GM12892 (cell line): ENCODE results near the gene KRTAP16-1. TPM values are rescaled to one million over a fixed set of nuclear protein-coding genes. Genes with fewer than 3 reads are reported as not detected.
"Not testable (repeated sequence)": the region's sequence is repeated elsewhere in the genome, so short reads cannot be mapped to it uniquely, and the experiment has no call there.

Source experiments
- DNase-seq: peaks from one replicate; pipeline ENCODE4 v3.0.0; 2011; ENCODE audit not compliant: insufficient read length
- FAIRE-seq: peaks from 2 replicates; lab custom pipeline; 2011; peaks lifted over from hg19 to GRCh38; lab: Jason Lieb, UNC
- POLR2A ChIP-seq: IDR thresholded peaks from 2 replicates; pipeline ENCODE4 v1.6.1; 2011; ENCODE audit warnings: low read depth, low read length, control low read depth
- POLR2AphosphoS5 ChIP-seq: IDR thresholded peaks from 2 replicates; pipeline ENCODE4 v1.6.1; 2011; ENCODE audit warnings: low read depth, low read length, control low read depth
- TAF1 ChIP-seq: IDR thresholded peaks from 2 replicates; pipeline ENCODE4 v1.6.1; 2011; ENCODE audit warnings: low read depth, mild to moderate bottlenecking, control low read depth, low read length, borderline replicate concordance
- polyA plus RNA-seq: library from polyadenylated mRNA; unstranded; fragments of >200 nt; gene quantifications from one replicate; pipeline ENCODE4 v1.2.1, GENCODE V29; 2012; ENCODE audit warnings: missing spikeins, inconsistent platforms; ENCODE audit not compliant: missing spikeins

KRTAP16-1 gene
- not detected for polyA plus RNA-seq

- no peak for FAIRE-seq
- no peak for DNase-seq
- no peak for TF ChIP-seq POLR2AphosphoS5
- TF ChIP-seq TAF1: no peak
- TF ChIP-seq POLR2A: no peak
These were observed at the start of gene KRTAP16-1 for GRCh38 chr17:41308918-41309359. Gene KRTAP16-1 (minus strand): TSS chr17:41309309. CDS start chr17:41309253, 56 bp downstream.

GRCh38 chr17:41354536-41354935 lies 45.4 kb upstream of the KRTAP16-1 start:
- no peak for FAIRE-seq
- no peak for TF ChIP-seq POLR2AphosphoS5
- no peak for TF ChIP-seq TAF1
- no peak for TF ChIP-seq POLR2A
- no peak for DNase-seq

- DNase-seq: no peak
- no peak for FAIRE-seq
- TF ChIP-seq POLR2AphosphoS5 (no peak), POLR2A (no peak), TAF1 (no peak)
These were observed 43.7 kb upstream of the KRTAP16-1 start for GRCh38 chr17:41352597-41353366.

GRCh38 chr17:41351177-41351576 lies 42.1 kb upstream of the KRTAP16-1 start:
- TF ChIP-seq POLR2A (no peak), TAF1 (no peak), POLR2AphosphoS5 (no peak)
- DNase-seq: no peak
- FAIRE-seq: no peak

GRCh38 chr17:41350381-41350878 lies 41.3 kb upstream of the KRTAP16-1 start, which contains the start of gene KRT33A:
Gene KRT33A (minus strand): TSS chr17:41350828. CDS start chr17:41350767, 61 bp downstream.
- not testable (repeated sequence) for DNase-seq, FAIRE-seq

GRCh38 chr17:41347869-41348760 lies 39.0 kb upstream of the KRTAP16-1 start:
- TF ChIP-seq POLR2A (no peak), POLR2AphosphoS5 (no peak), TAF1 (no peak)
- FAIRE-seq (no peak), DNase-seq (no peak)

GRCh38 chr17:41346421-41346820 lies 37.3 kb upstream of the KRTAP16-1 start:
- FAIRE-seq, DNase-seq: not testable (repeated sequence)

GRCh38 chr17:41345992-41346391 lies 36.9 kb upstream of the KRTAP16-1 start:
- TF ChIP-seq POLR2AphosphoS5: no peak
- TF ChIP-seq POLR2A: no peak
- TF ChIP-seq TAF1: no peak
- FAIRE-seq (no peak), DNase-seq (no peak)

GRCh38 chr17:41343029-41343428 lies 33.9 kb upstream of the KRTAP16-1 start:
- DNase-seq (no peak), FAIRE-seq (no peak)
- TF ChIP-seq POLR2A: no peak
- no peak for TF ChIP-seq TAF1
- TF ChIP-seq POLR2AphosphoS5: no peak

GRCh38 chr17:41340934-41341861 lies 32.1 kb upstream of the KRTAP16-1 start:
- FAIRE-seq (no peak), DNase-seq (no peak)
- TF ChIP-seq POLR2AphosphoS5: no peak
- no peak for TF ChIP-seq TAF1
- no peak for TF ChIP-seq POLR2A
